ENCODE measurements around the gene THAP12.

GRCh38 chr11:76394411-76394810 lies 13.5 kb upstream of the THAP12 start:
- TF ChIP-seq RAD21 (IDR thresholded peaks at IDR 0.05), result no peak
- no peak for TF ChIP-seq ATF3 (IDR thresholded peaks at IDR 0.05)
- no peak for TF ChIP-seq JUND (IDR thresholded peaks at IDR 0.05)
- TF ChIP-seq CTCF (IDR thresholded peaks at IDR 0.05; ENCODE audit: low read depth, low read length, missing input control), result no peak
- TF ChIP-seq MAX (IDR thresholded peaks at IDR 0.05), result no peak
- TF ChIP-seq SP1 (IDR thresholded peaks at IDR 0.05), result no peak

Measured in liver (tissue), 3 donors.